ENCODE measurements around the gene TNS4.

TNS4 gene

DNA sequence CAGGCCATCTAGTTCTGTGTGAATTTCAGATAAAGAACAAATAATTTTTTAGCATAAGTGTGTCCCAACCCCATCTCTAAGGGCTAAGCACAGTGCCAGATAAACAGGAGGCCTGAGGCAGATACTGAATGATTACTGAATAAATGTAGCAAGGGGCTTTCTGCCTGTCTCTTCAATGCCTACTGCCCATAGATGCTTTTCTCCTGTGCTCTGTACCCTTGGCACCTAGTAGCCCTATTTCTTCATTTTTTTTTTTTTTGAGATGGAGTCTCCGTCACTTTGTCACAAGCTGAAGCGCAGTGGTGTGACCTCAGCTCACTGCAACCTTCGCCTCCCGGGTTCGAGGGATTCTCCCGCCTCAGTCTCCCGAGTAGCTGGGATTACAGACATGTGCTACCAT is 32.9 kb downstream of the TNS4 start:
- Histone ChIP-seq H3K27me3 (replicated peaks; ENCODE audit: insufficient read depth, low read length) (peaks cover 60% of the 10 kb centered on the region), H3K4me1 (ENCODE audit: low read length) (no peaks in the 10 kb centered on the region), H3K79me2 (ENCODE audit: low read length) (no peaks in the 10 kb centered on the region), H4K20me1 (ENCODE audit: insufficient read depth, low read length) (no peaks in the 10 kb centered on the region), H2AFZ (ENCODE audit: low read length) (no peak overlapping the region), H3K4me3 (ENCODE audit: low read length) (no peak overlapping the region), H3K4me2 (ENCODE audit: low read depth, low read length) (no peak overlapping the region), H3K9me2 (replicated peaks; ENCODE audit: insufficient read depth, low read length) (no peaks in the 10 kb centered on the region), H3K9me3 (replicated peaks; ENCODE audit: insufficient read depth, low read length) (no peaks in the 10 kb centered on the region), H3K27ac (ENCODE audit: low read length) (no peak overlapping the region), H3F3A (ENCODE audit: insufficient read depth, low read length) (no peaks in the 10 kb centered on the region), H3K9ac (ENCODE audit: low read length) (no peak overlapping the region), H3K36me3 (replicated peaks; ENCODE audit: insufficient read depth, low read length) (no peaks in the 10 kb centered on the region)
- DNase-seq = no peak
- TF ChIP-seq EZH2phosphoT487 (IDR thresholded peaks at IDR 0.05; ENCODE audit: low read length) (no peak), EZH2 (optimal IDR thresholded peaks at IDR 0.05; ENCODE audit: low read depth, low read length) (no peak)
- TF ChIP-seq, protein P1, sequence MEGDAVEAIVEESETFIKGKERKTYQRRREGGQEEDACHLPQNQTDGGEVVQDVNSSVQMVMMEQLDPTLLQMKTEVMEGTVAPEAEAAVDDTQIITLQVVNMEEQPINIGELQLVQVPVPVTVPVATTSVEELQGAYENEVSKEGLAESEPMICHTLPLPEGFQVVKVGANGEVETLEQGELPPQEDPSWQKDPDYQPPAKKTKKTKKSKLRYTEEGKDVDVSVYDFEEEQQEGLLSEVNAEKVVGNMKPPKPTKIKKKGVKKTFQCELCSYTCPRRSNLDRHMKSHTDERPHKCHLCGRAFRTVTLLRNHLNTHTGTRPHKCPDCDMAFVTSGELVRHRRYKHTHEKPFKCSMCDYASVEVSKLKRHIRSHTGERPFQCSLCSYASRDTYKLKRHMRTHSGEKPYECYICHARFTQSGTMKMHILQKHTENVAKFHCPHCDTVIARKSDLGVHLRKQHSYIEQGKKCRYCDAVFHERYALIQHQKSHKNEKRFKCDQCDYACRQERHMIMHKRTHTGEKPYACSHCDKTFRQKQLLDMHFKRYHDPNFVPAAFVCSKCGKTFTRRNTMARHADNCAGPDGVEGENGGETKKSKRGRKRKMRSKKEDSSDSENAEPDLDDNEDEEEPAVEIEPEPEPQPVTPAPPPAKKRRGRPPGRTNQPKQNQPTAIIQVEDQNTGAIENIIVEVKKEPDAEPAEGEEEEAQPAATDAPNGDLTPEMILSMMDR (IDR thresholded peaks at IDR 0.05; ENCODE audit: low read length) = no peak

DNA sequence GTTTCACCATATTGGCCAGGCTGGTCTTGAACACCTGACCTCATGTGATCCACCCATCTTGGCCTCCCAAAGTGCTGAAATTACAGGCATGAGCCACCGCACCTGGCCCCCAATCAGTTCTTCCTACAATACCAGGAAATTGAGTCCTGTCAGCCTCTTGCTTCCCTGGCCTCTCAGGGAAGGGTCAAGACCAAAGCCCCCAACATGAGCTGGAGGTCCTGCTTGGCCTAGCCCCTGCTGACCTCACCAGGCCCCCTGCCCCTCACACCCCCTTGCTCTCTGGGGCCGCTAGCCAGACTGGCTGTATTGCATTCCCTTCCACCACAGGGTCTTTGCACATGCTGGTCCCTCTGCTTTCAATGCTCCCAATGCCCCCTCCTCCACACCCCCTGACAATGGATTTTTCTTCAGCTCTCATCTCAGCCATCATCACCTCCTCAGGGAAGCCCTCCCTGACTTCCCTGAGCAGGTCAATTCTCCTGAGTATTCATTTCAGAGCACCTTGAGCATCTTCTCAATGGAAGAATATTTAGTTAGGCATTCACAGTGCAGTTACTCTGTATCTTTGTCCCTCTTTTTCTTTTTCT is 34.0 kb downstream of the TNS4 start:
- Histone ChIP-seq H3K4me2 (ENCODE audit: low read depth, low read length) (no peak overlapping the region), H3K9me2 (replicated peaks; ENCODE audit: insufficient read depth, low read length) (no peaks in the 10 kb centered on the region), H3F3A (ENCODE audit: insufficient read depth, low read length) (no peaks in the 10 kb centered on the region), H3K4me1 (ENCODE audit: low read length) (no peaks in the 10 kb centered on the region), H2AFZ (ENCODE audit: low read length) (no peak overlapping the region), H3K27ac (ENCODE audit: low read length) (no peak overlapping the region), H3K79me2 (ENCODE audit: low read length) (no peaks in the 10 kb centered on the region), H3K9ac (ENCODE audit: low read length) (no peak overlapping the region), H3K4me3 (ENCODE audit: low read length) (no peak overlapping the region), H3K9me3 (replicated peaks; ENCODE audit: insufficient read depth, low read length) (no peaks in the 10 kb centered on the region), H3K36me3 (replicated peaks; ENCODE audit: insufficient read depth, low read length) (no peaks in the 10 kb centered on the region), H4K20me1 (ENCODE audit: insufficient read depth, low read length) (no peaks in the 10 kb centered on the region), H3K27me3 (replicated peaks; ENCODE audit: insufficient read depth, low read length) (peaks cover 56% of the 10 kb centered on the region)
- DNase-seq = no peak
- TF ChIP-seq EZH2 (optimal IDR thresholded peaks at IDR 0.05; ENCODE audit: low read depth, low read length) (no peak), EZH2phosphoT487 (IDR thresholded peaks at IDR 0.05; ENCODE audit: low read length) (no peak)
- TF ChIP-seq, protein P1 (IDR thresholded peaks at IDR 0.05; ENCODE audit: low read length) = no peak

DNA sequence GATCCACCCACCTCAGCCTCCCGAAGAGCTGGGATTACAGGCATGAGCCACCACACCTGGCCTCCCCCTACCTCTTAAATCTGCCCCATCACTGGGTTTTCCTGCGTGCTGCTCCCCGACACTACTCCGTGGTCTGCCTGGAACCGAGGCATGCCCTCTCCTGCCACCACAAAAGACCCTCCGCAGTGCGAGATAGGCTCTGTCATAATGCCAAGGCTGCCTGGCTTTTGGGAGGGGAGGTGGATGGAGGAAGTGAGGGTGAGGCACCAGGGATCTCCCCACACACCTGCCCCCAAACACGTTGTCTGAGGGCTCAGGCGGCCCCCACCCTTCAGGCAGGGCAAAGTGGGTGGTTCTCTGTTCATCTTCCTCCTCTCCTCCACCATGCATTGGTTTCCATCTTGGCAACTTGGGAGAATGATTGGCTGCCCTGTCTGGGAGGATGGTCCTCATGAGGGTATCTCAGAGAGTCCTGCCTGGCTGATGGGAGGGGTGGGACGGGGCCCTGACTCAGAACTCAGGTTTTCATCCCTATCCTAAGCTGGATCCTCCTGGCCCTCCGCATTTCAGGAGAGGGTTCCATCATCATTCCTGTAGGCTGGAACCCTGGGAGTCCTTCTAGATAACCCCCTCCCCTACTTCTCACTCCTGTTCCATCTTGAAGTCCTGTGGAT is 35.0 kb downstream of the TNS4 start:
- Histone ChIP-seq H3K4me1 (ENCODE audit: low read length) (no peaks in the 10 kb centered on the region), H3K4me3 (ENCODE audit: low read length) (no peak overlapping the region), H3K9me3 (replicated peaks; ENCODE audit: insufficient read depth, low read length) (no peaks in the 10 kb centered on the region), H3K27ac (ENCODE audit: low read length) (no peak overlapping the region), H2AFZ (ENCODE audit: low read length) (no peak overlapping the region), H3K9me2 (replicated peaks; ENCODE audit: insufficient read depth, low read length) (no peaks in the 10 kb centered on the region), H3K9ac (ENCODE audit: low read length) (no peak overlapping the region), H4K20me1 (ENCODE audit: insufficient read depth, low read length) (no peaks in the 10 kb centered on the region), H3K27me3 (replicated peaks; ENCODE audit: insufficient read depth, low read length) (peaks cover 59% of the 10 kb centered on the region), H3F3A (ENCODE audit: insufficient read depth, low read length) (no peaks in the 10 kb centered on the region), H3K36me3 (replicated peaks; ENCODE audit: insufficient read depth, low read length) (no peaks in the 10 kb centered on the region), H3K4me2 (ENCODE audit: low read depth, low read length) (no peak overlapping the region), H3K79me2 (ENCODE audit: low read length) (no peaks in the 10 kb centered on the region)
- DNase-seq = no peak
- TF ChIP-seq, protein P1 (IDR thresholded peaks at IDR 0.05; ENCODE audit: low read length) = no peak
- TF ChIP-seq EZH2phosphoT487 (IDR thresholded peaks at IDR 0.05; ENCODE audit: low read length) = no peak
- TF ChIP-seq EZH2 (optimal IDR thresholded peaks at IDR 0.05; ENCODE audit: low read depth, low read length) = no peak
